ENCODE measurements around the gene INPP4B.
A peak's percentile ranks its signal among the peaks of the same experiment; 100 is the strongest.

INPP4B gene

GRCh38 chr4:142411993-142412392 is 434.1 kb downstream of the INPP4B start:
- TF ChIP-seq CTCF (IDR thresholded peaks at IDR 0.05; ENCODE audit: poor library complexity, severe bottlenecking), result no peak
- no peaks in the 10 kb centered on the region for H3K27me3 ChIP-seq (ENCODE audit: insufficient read depth, poor library complexity, severe bottlenecking)
- peak overlapping the region; percentile 6 for H3K27ac ChIP-seq (ENCODE audit: poor library complexity, severe bottlenecking)
- no peaks in the 10 kb centered on the region for H3K36me3 ChIP-seq (ENCODE audit: low read depth)
- H3K4me3 ChIP-seq (ENCODE audit: severe bottlenecking), result no peak overlapping the region
- no peak for DNase-seq (ENCODE audit: low spot score)
- H3K4me1 ChIP-seq (ENCODE audit: insufficient read depth, poor library complexity, severe bottlenecking), result peaks cover 35% of the 10 kb centered on the region
- H3K9me3 ChIP-seq (ENCODE audit: severe bottlenecking), result no peaks in the 10 kb centered on the region
- no peak for ATAC-seq (ENCODE audit: low read depth)

GRCh38 chr4:142408003-142408441 is 438.1 kb downstream of the INPP4B start:
- peak; percentile 89 for DNase-seq (ENCODE audit: low spot score)
- peaks cover 36% of the 10 kb centered on the region for H3K4me1 ChIP-seq (ENCODE audit: insufficient read depth, poor library complexity, severe bottlenecking)
- no peaks in the 10 kb centered on the region for H3K27me3 ChIP-seq (ENCODE audit: insufficient read depth, poor library complexity, severe bottlenecking)
- peaks cover 5% of the 10 kb centered on the region for H3K36me3 ChIP-seq (ENCODE audit: low read depth)
- no peak overlapping the region for H3K4me3 ChIP-seq (ENCODE audit: severe bottlenecking)
- no peaks in the 10 kb centered on the region for H3K9me3 ChIP-seq (ENCODE audit: severe bottlenecking)
- H3K27ac ChIP-seq (ENCODE audit: poor library complexity, severe bottlenecking), result peak overlapping the region; percentile 99
- peak; percentile 57 for ATAC-seq (ENCODE audit: low read depth)
- TF ChIP-seq CTCF (IDR thresholded peaks at IDR 0.05; ENCODE audit: poor library complexity, severe bottlenecking), result no peak

GRCh38 chr4:142407596-142407995 is 438.5 kb downstream of the INPP4B start:
- TF ChIP-seq CTCF (IDR thresholded peaks at IDR 0.05; ENCODE audit: poor library complexity, severe bottlenecking), result no peak
- DNase-seq (ENCODE audit: low spot score) (no peak), ATAC-seq (ENCODE audit: low read depth) (peak; percentile 24; the same call in 2 of the 3 replicates)
- Histone ChIP-seq H3K4me3 (ENCODE audit: severe bottlenecking) (no peak overlapping the region), H3K27ac (ENCODE audit: poor library complexity, severe bottlenecking) (peak overlapping the region; percentile 99), H3K9me3 (ENCODE audit: severe bottlenecking) (no peaks in the 10 kb centered on the region), H3K27me3 (ENCODE audit: insufficient read depth, poor library complexity, severe bottlenecking) (no peaks in the 10 kb centered on the region), H3K36me3 (ENCODE audit: low read depth) (peaks cover 9% of the 10 kb centered on the region), H3K4me1 (ENCODE audit: insufficient read depth, poor library complexity, severe bottlenecking) (peaks cover 40% of the 10 kb centered on the region)

GRCh38 chr4:142406917-142407501 is 439.1 kb downstream of the INPP4B start:
- Histone ChIP-seq H3K4me1 (ENCODE audit: insufficient read depth, poor library complexity, severe bottlenecking) (peaks cover 46% of the 10 kb centered on the region), H3K27ac (ENCODE audit: poor library complexity, severe bottlenecking) (peak overlapping the region; percentile 99), H3K4me3 (ENCODE audit: severe bottlenecking) (no peak overlapping the region), H3K36me3 (ENCODE audit: low read depth) (peaks cover 15% of the 10 kb centered on the region), H3K27me3 (ENCODE audit: insufficient read depth, poor library complexity, severe bottlenecking) (no peaks in the 10 kb centered on the region), H3K9me3 (ENCODE audit: severe bottlenecking) (no peaks in the 10 kb centered on the region)
- ATAC-seq (ENCODE audit: low read depth) (no peak), DNase-seq (ENCODE audit: low spot score) (no peak)
- TF ChIP-seq CTCF (IDR thresholded peaks at IDR 0.05; ENCODE audit: poor library complexity, severe bottlenecking), result no peak

DNA sequence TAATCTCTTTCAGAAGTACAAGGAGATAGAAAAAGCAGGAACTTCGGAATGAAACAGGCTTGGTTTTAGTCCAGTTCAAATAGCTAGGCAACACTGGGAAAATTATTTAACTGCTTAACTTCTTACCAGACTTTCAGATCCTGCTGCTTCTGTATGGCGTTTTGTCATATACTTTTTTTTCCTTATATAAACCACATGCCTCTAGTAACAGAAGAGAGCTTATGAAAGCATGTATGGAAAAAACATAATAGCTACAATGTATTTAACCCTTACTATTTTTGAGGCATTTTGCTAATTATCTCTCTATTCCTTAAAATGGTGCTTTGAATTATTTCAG is 439.6 kb downstream of the INPP4B start:
- peaks cover 20% of the 10 kb centered on the region for H3K36me3 ChIP-seq (ENCODE audit: low read depth)
- no peaks in the 10 kb centered on the region for H3K27me3 ChIP-seq (ENCODE audit: insufficient read depth, poor library complexity, severe bottlenecking)
- ATAC-seq (ENCODE audit: low read depth) (no peak), DNase-seq (ENCODE audit: low spot score) (no peak)
- H3K4me3 ChIP-seq (ENCODE audit: severe bottlenecking), result no peak overlapping the region
- H3K9me3 ChIP-seq (ENCODE audit: severe bottlenecking), result no peaks in the 10 kb centered on the region
- H3K27ac ChIP-seq (ENCODE audit: poor library complexity, severe bottlenecking), result peak overlapping the region; percentile 99
- H3K4me1 ChIP-seq (ENCODE audit: insufficient read depth, poor library complexity, severe bottlenecking), result peaks cover 52% of the 10 kb centered on the region
- no peak for TF ChIP-seq CTCF (IDR thresholded peaks at IDR 0.05; ENCODE audit: poor library complexity, severe bottlenecking)

Measured in RWPE2 (cell line).